SH-SY5Y (cell line): ENCODE results near the gene CFAP20DC.

Experiments used
- GATA2 ChIP-seq: IDR thresholded peaks from 2 replicates; pipeline ENCODE4 v1.6.1; 2011; ENCODE audit warnings: mild to moderate bottlenecking, low read depth, low read length
- GATA3 ChIP-seq: IDR thresholded peaks from 2 replicates; pipeline ENCODE4 v1.6.1; 2011; ENCODE audit warnings: low read depth, mild to moderate bottlenecking, low read length, moderate library complexity

DNA sequence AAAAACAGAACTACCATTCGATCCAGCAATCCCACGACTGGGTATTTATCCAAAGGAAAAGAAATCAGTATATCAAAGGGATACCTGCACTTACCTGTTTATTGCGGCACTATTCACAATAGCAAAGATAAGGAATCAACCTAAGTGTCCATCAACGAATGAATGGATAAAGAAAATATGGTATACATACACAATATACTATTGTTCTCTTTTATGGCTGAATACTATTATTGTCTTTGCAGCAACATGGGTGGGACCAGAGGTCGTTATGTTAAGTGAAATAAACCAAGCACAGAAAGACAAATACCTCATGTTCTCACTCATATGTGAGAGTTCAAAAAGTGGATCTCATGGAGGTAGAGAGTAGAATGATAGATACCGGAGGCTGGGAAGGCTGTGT, 264.9 kb downstream of the CFAP20DC start:
- TF ChIP-seq GATA2 (no peak), GATA3 (no peak)
